ENCODE results near the gene POLG2.

Gene POLG2

DNA sequence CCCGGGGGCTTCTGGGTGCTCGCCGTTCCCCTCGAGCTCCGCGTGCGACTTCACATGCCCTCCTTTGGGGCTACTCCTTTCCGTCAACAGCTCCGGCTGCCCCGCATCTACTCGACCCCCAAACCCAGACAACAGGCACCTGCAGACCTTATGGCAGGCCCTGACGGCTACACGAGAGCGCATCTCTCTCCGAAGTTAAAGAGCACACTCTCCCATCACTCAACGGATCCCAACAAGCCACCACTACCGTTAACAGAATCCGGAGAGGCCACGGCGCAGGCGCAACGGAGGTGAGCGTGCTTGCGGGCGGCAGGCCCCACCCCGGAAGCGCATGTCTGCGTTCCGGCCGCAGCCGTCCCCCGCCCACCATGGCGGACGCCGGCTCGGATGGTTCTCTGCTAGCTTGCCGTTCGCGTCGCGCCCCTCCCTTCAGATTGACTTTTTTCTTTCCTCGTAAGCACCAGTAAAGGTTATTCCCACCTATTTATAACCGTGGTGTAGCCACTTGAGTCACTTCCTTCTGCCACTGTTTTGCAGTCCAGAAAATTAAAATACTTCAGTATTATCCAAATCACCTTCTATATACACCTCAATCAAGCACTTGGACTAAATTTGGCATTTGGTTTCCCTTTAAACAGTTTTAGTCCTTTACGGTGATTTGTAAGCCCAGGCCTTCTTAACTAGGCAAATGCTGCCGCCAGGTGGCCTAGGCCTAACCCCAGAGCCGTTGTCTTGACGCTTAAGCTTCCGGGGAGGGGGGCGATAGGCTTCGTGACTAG, at the start of gene POLG2:
POLG2 (minus strand) TSS at position 269 of the 779 bp plus-strand sequence; CDS start at position 183, 86 bp downstream.
- peak; percentile 88 to 94 for DNase-seq (ENCODE audit: low read depth in 2 of 2)

DNA sequence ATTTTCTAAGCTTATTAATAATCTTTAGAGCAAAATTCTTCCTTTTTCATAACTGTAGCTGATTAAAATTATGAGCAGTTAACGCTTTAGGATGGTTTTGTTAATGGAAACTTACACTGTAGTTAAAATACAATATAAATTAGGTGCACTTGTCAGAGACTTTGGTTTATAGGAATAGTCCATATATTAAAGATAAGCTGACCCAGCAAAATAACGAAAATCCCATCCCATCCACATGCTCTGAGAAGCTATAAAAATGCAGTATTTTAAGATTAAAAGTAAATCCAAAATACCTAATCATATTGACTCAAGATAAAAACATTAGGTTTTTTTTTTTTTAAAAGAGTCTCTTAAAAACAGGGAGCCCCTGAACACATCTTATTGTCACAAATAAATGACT, 47.9 kb upstream of the POLG2 start:
- no peak for DNase-seq (ENCODE audit: low read depth in 2 of 2)

GRCh38 chr17:64540118-64540776, 43.4 kb upstream of the POLG2 start:
- no peak for DNase-seq (ENCODE audit: low read depth in 2 of 2)

GRCh38 chr17:64538508-64539130, 41.8 kb upstream of the POLG2 start:
- no peak for DNase-seq (ENCODE audit: low read depth in 2 of 2)

DNA sequence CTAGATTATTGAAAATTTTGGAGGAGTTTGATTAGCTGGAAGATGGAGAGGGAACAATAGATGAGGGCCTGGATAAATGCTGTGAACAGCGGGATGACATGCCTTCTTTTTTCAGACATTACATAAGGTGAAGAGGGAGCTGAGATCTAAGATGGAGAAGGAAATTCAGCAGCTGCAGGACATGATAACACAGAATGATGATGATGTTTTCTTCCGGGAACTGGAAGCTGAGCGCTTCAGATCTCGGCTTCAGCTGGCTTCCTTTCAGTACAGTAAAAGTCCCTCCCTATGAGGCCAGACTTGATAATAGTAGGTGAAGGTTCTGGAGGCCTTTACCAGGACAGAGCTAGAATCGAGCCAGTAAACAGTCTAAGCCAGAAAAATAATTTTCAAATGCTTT, 40.6 kb upstream of the POLG2 start:
- no peak for DNase-seq (ENCODE audit: low read depth in 2 of 2)

DNA sequence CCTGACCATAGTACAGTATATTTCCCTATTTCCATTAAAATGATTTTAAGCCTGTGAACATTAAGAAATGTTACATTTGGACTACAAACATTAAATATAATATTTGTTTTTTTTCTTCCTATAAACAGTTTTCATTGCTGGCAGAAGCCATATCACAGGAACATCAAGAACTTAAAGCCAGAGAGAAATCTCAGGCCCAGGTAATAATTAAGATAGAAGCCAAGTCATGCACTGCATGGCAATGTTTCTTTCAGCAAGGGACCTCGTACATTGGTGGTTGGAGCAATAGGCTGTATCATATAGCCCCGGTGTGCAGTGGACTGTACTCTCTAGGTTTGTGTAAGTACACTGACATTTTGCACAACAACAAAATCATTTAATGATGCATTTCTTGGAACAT, 40.1 kb upstream of the POLG2 start:
- DNase-seq (ENCODE audit: low read depth in 2 of 2), result no peak

DNA sequence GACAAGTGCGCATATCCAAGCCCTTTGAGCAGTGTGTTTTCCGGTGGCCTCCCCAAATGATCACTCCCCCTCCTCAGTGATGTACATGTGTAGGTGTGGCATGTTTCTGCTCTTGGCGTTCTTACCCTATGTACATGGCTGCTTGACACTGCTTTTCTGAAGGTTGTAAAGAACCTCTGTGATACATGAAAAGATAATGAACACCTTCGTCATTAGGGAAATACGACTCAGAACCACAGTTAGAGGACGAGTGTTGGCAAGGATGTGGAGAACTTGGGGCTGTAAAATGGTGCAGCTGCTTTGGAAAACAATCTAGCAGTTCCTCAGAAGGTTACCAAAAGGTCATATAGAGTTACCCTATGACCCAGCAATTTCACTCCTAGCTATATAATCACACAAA, 38.5 kb upstream of the POLG2 start:
- no peak for DNase-seq (ENCODE audit: low read depth in 2 of 2)

- no peak for DNase-seq (ENCODE audit: low read depth in 2 of 2)
Observed at GRCh38 chr17:64534187-64534586, 37.3 kb upstream of the POLG2 start.

GRCh38 chr17:64533784-64534183, 36.9 kb upstream of the POLG2 start:
- no peak for DNase-seq (ENCODE audit: low read depth in 2 of 2)

DNA sequence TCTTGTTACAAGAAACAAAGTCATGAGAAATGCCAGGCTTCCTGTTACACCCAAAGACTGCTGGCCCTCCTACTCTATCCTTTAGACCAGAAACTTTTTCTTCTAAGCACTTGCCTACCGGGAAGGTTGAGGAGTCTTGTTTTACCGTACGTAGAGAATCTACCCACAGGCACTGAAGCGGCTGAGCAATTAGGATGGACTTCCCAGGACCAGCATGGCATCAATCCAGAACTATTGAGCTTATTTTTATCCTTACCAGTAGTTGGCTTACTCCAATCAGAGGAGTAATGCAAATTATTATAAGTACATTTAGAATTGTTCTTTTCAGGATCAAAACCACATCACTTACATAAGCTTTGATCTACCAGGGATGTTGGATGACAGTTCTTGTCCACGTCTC, 35.6 kb upstream of the POLG2 start:
- no peak for DNase-seq (ENCODE audit: low read depth in 2 of 2)

- no peak for DNase-seq (ENCODE audit: low read depth in 2 of 2)
Observed at GRCh38 chr17:64531955-64532371, 35.1 kb upstream of the POLG2 start.

GRCh38 chr17:64529221-64529620, 32.4 kb upstream of the POLG2 start:
- no peak for DNase-seq (ENCODE audit: low read depth in 2 of 2)

GRCh38 chr17:64527914-64528313, 31.1 kb upstream of the POLG2 start:
- no peak for DNase-seq (ENCODE audit: low read depth in 2 of 2)

DNA sequence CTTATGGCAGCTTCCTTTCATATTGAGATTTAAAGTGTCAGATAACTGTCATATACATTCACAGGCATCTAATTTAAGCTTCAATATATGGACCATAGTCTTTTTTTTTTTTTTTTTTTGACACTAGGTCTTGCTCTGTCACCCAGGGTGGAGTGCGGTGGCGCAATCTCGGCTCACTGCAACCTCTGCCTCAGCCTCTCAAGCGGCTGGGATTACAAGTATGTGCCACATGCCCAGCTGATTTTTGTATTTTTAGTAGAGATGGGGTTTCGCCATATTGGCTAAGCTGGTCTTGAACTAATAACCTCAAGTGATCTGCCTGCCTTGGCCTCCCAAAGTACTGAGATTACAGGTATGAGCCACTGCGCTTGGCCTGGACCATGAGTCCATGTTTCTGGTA, 23.5 kb upstream of the POLG2 start:
- no peak for DNase-seq (ENCODE audit: low read depth in 2 of 2)

DNA sequence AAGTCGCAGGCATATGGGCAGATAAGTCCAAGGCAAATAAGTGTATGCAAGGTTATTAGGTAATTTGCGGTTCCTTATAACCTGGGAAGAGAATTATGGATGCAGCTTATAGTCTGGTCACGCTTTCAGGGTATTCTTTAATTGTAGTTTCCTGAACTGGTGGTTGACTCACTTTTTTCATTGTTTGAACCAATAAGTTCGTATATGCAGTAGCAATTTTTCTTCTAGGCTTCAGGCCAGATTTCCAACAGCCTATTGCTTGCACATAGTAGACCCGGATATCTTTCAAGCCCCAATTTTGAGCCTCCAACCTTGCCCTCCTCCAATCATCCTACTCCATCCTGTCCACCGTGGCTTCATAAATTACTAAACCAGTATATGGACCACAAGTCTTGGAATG, 22.7 kb upstream of the POLG2 start:
- DNase-seq (ENCODE audit: low read depth in 2 of 2), result no peak

DNA sequence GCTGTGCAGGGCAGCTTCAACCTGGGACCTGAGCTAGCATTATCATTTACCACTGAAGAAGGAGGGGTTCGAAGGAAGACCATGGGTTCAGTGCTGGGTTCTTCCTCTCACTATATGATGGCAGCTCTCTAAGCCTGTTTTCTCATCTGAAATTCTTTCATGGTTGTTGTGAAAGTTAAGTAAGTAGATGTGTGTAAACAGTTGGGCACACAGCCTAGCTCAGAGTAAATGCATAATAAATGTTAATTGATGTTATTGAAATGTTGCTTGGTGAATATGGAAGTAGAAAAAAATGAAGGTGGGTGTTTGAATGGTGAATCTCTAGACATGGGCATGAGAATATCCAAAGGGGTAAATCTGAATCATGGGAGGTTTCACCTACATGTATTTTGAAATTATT, 19.0 kb upstream of the POLG2 start:
- DNase-seq (ENCODE audit: low read depth in 2 of 2), result no peak

DNA sequence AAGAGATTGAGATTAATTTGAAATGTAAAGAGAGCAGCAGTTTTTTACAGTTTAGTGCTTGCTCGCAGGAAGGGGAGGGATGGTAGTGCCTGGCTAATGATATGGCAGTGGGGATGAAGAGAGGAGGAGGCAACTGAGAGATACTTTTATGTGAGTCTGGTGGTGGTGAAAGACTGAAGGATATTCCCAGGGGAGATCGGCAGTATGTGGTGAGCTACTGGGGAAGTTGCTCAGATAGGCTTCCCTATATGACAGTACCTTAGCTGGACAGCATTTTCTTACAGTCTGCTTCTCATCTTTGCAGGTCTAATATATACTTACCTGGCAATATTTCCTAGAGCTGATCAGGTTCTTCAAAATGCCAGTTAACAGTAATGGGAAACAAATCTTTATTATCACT, 18.6 kb upstream of the POLG2 start:
- no peak for DNase-seq (ENCODE audit: low read depth in 2 of 2)

DNA sequence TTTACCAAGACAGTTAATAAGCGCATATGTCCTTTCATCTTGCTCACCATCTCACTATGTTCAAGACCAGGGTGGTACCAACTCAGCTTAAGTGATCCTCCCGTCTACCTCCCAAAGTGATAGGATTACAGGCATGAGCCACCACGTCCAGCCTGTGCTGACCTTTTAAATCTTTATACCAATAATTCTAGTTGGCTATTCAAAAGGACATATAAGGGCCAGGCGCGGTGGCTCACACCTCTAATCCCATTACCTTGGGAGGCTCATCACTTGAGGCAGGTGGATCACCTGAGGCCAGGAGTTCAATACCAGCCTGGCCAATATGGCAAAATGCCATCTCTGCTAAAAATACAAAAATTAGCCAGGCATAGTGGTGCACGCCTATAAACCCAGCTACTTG, 12.3 kb upstream of the POLG2 start:
- no peak for DNase-seq (ENCODE audit: low read depth in 2 of 2)

- DNase-seq (ENCODE audit: low read depth in 2 of 2), result no peak
Observed at GRCh38 chr17:64508683-64509082, 11.8 kb upstream of the POLG2 start.

GRCh38 chr17:64507413-64507782, 10.5 kb upstream of the POLG2 start:
- DNase-seq (ENCODE audit: low read depth in 2 of 2), result no peak

GRCh38 chr17:64506576-64507412, 9.9 kb upstream of the POLG2 start, which contains the start of gene CEP95:
CEP95 (plus strand) TSS chr17:64506977; CDS start chr17:64507098, 121 bp downstream.
- peak in 1 of 2 donors; percentile 94 for DNase-seq (ENCODE audit: low read depth in 2 of 2)

- peak; percentile 96 to 97 for DNase-seq (ENCODE audit: low read depth in 2 of 2)
Observed at GRCh38 chr17:64506201-64506575, 9.3 kb upstream of the POLG2 start, which contains the start of gene DDX5. DDX5 (minus strand) TSS chr17:64506289; CDS start chr17:64506119, 170 bp downstream.
